Aorta (tissue), 5 donors: ENCODE results near the gene CKLF. TPM values are rescaled to one million over a fixed set of nuclear protein-coding genes. Genes with fewer than 3 reads are reported as not detected.
"Not testable (repeated sequence)": the region's sequence is repeated elsewhere in the genome, so short reads cannot be mapped to it uniquely, and the experiment has no call there.

Source experiments
- ATAC-seq: fragments of 200-7000 bp; cut with Tn5 transposase; one replicate; pipeline ENCODE4 v1.9.1; 2022; ENCODE audit warnings: moderate library complexity; ENCODE audit not compliant: low FRiP score
- DNase-seq, 2 donors: peaks; one replicate each; pipeline ENCODE4 v3.0.0-alpha.2; 2020
- H3K27ac ChIP-seq, 2 donors: one replicate each; pipeline ENCODE4 v1.5.1; 2013; ENCODE audit warnings: low read length in 2 of 2, mild to moderate bottlenecking in 2 of 2, moderate library complexity in 2 of 2, control low read depth in 1 of 2, inconsistent platforms in 1 of 2, low read depth in 1 of 2
- H3K27me3 ChIP-seq, 2 donors: one replicate each; pipeline ENCODE4 v1.6.1; 2013; ENCODE audit warnings: control low read depth in 1 of 2, low read length in 1 of 2, mild to moderate bottlenecking in 1 of 2, moderate library complexity in 1 of 2; ENCODE audit not compliant: insufficient read depth in 2 of 2, control insufficient read depth in 1 of 2
- H3K36me3 ChIP-seq, 2 donors: one replicate each; pipeline ENCODE4 v1.6.1; 2013; ENCODE audit warnings: control low read depth in 1 of 2, low read length in 1 of 2, mild to moderate bottlenecking in 1 of 2; ENCODE audit not compliant: insufficient read depth in 2 of 2, control insufficient read depth in 1 of 2
- H3K4me1 ChIP-seq, 2 donors: one replicate each; pipeline ENCODE4 v1.6.1; 2013; ENCODE audit warnings: low read length in 2 of 2, control low read depth in 1 of 2, mild to moderate bottlenecking in 1 of 2, moderate library complexity in 1 of 2; ENCODE audit not compliant: insufficient read depth in 2 of 2, control insufficient read depth in 1 of 2
- H3K4me3 ChIP-seq, 2 donors: one replicate each; pipeline ENCODE4 v1.5.1; 2013; ENCODE audit warnings: low read length in 2 of 2, control low read depth in 1 of 2, mild to moderate bottlenecking in 1 of 2
- H3K9me3 ChIP-seq: one replicate; pipeline ENCODE4 v1.6.1; 2013; ENCODE audit warnings: mild to moderate bottlenecking, low read length; ENCODE audit not compliant: control insufficient read depth
- WGBS, 2 donors: extraction: QIAGEN DNeasy Blood & Tissue Kit; methylation state at CpG; one replicate each; pipeline ENCODE4 v1.1.7; 2013; 5-methylcytosine and 5-hydroxymethylcytosine counted together
- intact Hi-C, 2 donors: fragments of 100-400 bp; cut with DNase I; formaldehyde crosslinking; loops; one replicate each; pipeline versions ENCODE4 v1.14.2 to v1.15.0; 2022
- polyA plus RNA-seq, 2 donors: library from polyadenylated mRNA; stranded (reverse); fragments of 200-250 nt; gene quantifications; one replicate each; pipeline ENCODE4 v1.2.3, GENCODE V29; 2013
- total RNA-seq, 2 donors: library from RNA; stranded (reverse); fragmentation: NEBNext Ultra II Directional; extraction: Animal tissue kit (Norgen Biotek cat#: 25700); gene quantifications; one replicate each; pipeline ENCODE4 v1.2.1, GENCODE V29; 2021
- donor health status: healthy with polysubstance abuse.
- donor health status: Bipolar disorder and iron deficiency.
- donor health status: DM: no; HTN: no; CAD: no.
- donor health status: DM: no; HTN: no; CAD: no.
- donor health status: DM: yes; HTN: yes; CAD: no.

CKLF gene
- total and polyA plus RNA-seq, 4 donors: 19.9 to 45.0 (median 33.9) TPM

DNA sequence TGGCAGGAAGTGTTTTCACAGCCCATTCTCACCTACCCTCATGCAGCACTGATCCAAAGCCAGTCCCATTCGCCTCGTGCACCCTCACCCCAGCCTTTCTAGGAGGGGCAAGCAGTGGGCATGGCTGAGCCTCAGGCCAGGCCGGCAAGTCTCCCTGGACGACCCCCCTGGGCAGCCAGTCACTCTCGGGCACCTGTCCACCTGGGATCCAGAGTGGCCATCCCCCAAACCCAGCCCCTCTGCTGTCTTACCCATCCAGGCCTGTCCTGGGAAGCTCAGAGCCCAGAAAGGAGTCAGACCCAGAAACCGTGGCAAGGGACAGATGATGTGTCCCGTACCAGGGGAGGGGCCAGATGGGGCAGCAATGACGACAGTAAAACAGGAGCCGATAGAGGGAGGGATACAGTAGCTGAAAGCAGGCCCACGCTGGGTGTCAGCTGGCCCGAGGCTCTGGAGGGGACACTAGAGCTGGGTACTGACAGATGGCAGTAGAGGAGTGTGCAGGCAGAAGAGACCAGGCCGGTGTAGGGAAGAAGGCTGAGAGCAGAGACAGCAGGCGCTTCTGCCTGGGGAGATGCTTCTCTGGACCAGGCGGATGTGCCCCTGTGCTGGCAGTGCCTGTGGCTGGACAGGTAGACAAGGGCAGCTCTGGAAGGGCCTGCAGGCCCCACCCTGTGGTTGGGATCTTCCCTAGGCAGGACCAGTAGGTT, 57.9 kb downstream of the CKLF start:
- no peaks in the 10 kb centered on the region for H3K27me3 ChIP-seq
- DNase-seq (no peak), ATAC-seq (no peak)
- intact Hi-C loops: no loop called here
- H3K27ac ChIP-seq: no peak overlapping the region
- H3K4me1 ChIP-seq: no peaks in the 10 kb centered on the region
- 84 to 85% methylated on average over 11 to 14 of the region's 14 CpGs for WGBS, 2 donors
- no peaks in the 10 kb centered on the region for H3K9me3 ChIP-seq
- H3K4me3 ChIP-seq: no peak overlapping the region
- H3K36me3 ChIP-seq: no peaks in the 10 kb centered on the region

DNA sequence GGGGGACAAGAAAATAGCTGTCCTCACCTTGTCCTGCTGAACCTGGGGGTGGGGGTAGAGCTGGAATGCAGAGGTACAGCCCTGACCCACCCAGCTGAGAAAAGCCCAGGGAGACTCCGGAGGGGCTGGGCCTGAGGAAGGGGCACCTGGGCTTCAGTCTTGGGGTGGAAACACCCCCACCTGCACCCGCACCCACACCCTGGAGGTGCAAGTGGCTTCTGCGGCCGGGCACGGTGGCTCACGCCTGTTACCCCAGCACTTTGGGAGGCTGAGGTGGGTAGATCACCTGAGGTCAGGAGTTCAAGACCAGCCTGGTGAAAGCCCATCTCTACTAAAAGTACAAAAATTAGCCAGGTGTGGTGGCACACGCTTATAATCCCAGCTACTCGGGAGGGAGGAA, 59.5 kb downstream of the CKLF start:
- H3K4me3 ChIP-seq, H3K4me1 ChIP-seq, H3K27ac ChIP-seq, H3K36me3 ChIP-seq, H3K27me3 ChIP-seq, intact Hi-C loops, ATAC-seq, DNase-seq, H3K9me3 ChIP-seq: not testable (repeated sequence)
- 93% methylated on average over 8 of the region's 8 CpGs for whole genome bisulfite sequencing, 2 donors

DNA sequence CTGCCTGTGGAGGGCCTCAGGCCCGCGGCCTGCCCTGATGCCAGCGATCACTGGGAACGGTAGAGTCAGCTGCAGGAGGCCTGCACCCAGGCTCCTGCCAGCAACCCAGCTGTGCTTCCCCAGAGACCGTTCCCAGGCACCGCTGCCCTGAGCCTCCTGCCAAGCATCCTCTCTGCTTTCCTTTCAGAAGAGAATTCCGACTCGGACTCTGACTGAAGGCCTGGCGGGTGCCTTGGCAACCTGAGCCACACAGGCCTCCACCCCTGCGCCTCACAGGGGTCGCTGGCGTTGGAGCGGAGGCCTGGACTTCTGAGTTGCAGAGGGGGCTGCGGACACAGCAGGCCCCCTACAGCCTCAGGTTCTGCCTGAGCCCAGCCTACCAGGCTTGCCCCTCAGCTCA, 60.0 kb downstream of the CKLF start:
- intact Hi-C loops: no loop called here
- Histone ChIP-seq H3K4me3 (no peak overlapping the region), H3K9me3 (no peaks in the 10 kb centered on the region), H3K27me3 (no peaks in the 10 kb centered on the region), H3K27ac (no peak overlapping the region), H3K36me3 (no peaks in the 10 kb centered on the region), H3K4me1 (no peaks in the 10 kb centered on the region)
- 39 to 57% methylated on average over 14 of the region's 14 CpGs for WGBS, 2 donors
- DNase-seq (no peak), ATAC-seq (no peak)

DNA sequence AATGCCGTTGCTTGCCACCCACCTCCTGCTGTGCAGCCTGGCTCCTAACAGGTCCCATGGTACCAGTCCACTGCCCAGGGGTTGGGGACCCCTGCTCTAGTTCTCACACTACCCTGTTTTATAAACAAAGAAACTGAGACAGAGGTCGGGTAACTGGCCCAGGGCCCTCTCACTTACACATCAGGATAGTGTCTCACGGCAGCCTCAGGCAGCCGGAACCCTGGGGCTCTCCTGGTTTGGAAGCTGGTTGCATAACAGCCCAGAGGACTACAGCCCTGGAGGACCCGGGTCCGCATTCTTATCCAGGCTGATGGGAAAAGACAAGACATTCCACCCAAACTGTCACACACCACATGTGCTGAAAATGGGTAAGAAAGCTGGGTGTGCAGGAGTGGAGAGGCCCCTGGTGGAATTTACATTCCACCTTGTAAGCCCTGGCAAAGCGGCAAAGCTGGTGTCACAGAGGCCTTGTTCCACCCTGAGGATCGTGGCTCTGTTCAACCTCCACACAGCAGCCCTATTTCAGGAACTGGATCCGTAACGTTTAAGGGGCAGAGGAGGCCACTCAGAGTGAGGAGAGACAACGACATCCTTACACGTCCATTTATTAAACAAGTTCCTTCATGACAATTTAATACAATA, 61.9 kb downstream of the CKLF start:
- no peak overlapping the region for H3K4me3 ChIP-seq
- no peak for ATAC-seq
- intact Hi-C loops: no loop called here
- no peaks in the 10 kb centered on the region for H3K27me3 ChIP-seq
- no peak overlapping the region for H3K27ac ChIP-seq
- no peaks in the 10 kb centered on the region for H3K9me3 ChIP-seq
- DNase-seq: no peak
- H3K4me1 ChIP-seq: peaks cover 0 to 4% of the 10 kb centered on the region in 2 donors
- no peaks in the 10 kb centered on the region for H3K36me3 ChIP-seq
- WGBS, 2 donors: 76 to 82% methylated on average over 12 of the region's 12 CpGs

Other genes with a start within 250 kb of the CKLF start
- 10 to 100 TPM; 38.2 to 97.5 TPM for gene CDH5, start 185.9 kb upstream of the CKLF start, total RNA-seq
- gene CDH5, start 185.9 kb upstream of the CKLF start, polyA plus RNA-seq: 1 to 10 TPM; 1.5 to 3.6 TPM
- gene BEAN1, start 125.3 kb upstream of the CKLF start, total RNA-seq: 1 to 10 TPM in 1 of 2 donors, under 1 TPM in 1; 0.16 to 1.8 TPM
- gene BEAN1, start 125.3 kb upstream of the CKLF start, polyA plus RNA-seq: under 1 TPM; 0.13 to 0.77 TPM
- 10 to 100 TPM; 27.4 to 43.4 TPM for gene TK2, start 2.5 kb upstream of the CKLF start, total RNA-seq
- gene TK2, start 2.5 kb upstream of the CKLF start, polyA plus RNA-seq: 10 to 100 TPM; 18.9 to 30.3 TPM
- 1 to 10 TPM; 1.7 to 7.3 TPM for gene CMTM1, start 13.9 kb downstream of the CKLF start, total RNA-seq
- gene CMTM1, start 13.9 kb downstream of the CKLF start, polyA plus RNA-seq: 1 to 10 TPM in 1 of 2 donors, not detected in 1; 2.6 TPM
- 1 to 10 TPM in 1 of 2 donors, not detected in 1; 1.3 TPM for gene CMTM2, start 26.9 kb downstream of the CKLF start, total RNA-seq
- gene CMTM2, start 26.9 kb downstream of the CKLF start, polyA plus RNA-seq: not detected
- gene CMTM3, start 52.1 kb downstream of the CKLF start, total RNA-seq: 10 to 100 TPM; 24.9 to 49.1 TPM
- 10 to 100 TPM; 29.5 to 29.9 TPM for gene CMTM3, start 52.1 kb downstream of the CKLF start, polyA plus RNA-seq
- gene CMTM4, start 144.2 kb downstream of the CKLF start, total RNA-seq: 10 to 100 TPM; 16.5 to 24.9 TPM
- gene CMTM4, start 144.2 kb downstream of the CKLF start, polyA plus RNA-seq: 10 to 100 TPM in 1 of 2 donors, 1 to 10 TPM in 1; 8.9 to 10.4 TPM
- gene DYNC1LI2, start 199.0 kb downstream of the CKLF start, total RNA-seq: 100 to 1,000 TPM; 166 to 169 TPM
- 100 to 1,000 TPM in 1 of 2 donors, 10 to 100 TPM in 1; 78.3 to 121 TPM for gene DYNC1LI2, start 199.0 kb downstream of the CKLF start, polyA plus RNA-seq
- gene TERB1, start 249.0 kb downstream of the CKLF start, total RNA-seq: not detected
- gene TERB1, start 249.0 kb downstream of the CKLF start, polyA plus RNA-seq: not detected